ENCODE data around the gene GRM2.

The GRM2 gene

GRCh38 chr3:51680196-51680595 lies 26.7 kb upstream of the GRM2 start:
- no peak for DNase-seq (ENCODE audit: low read depth)

- DNase-seq (ENCODE audit: low read depth), result no peak
Observed at GRCh38 chr3:51680663-51681230, 26.1 kb upstream of the GRM2 start.

GRCh38 chr3:51681453-51681852 lies 25.4 kb upstream of the GRM2 start:
- DNase-seq (ENCODE audit: low read depth), result no peak

- DNase-seq (ENCODE audit: low read depth), result peak; percentile 56
Observed at GRCh38 chr3:51682079-51682478, 24.8 kb upstream of the GRM2 start.

GRCh38 chr3:51682526-51682925 lies 24.3 kb upstream of the GRM2 start:
- no peak for DNase-seq (ENCODE audit: low read depth)

DNA sequence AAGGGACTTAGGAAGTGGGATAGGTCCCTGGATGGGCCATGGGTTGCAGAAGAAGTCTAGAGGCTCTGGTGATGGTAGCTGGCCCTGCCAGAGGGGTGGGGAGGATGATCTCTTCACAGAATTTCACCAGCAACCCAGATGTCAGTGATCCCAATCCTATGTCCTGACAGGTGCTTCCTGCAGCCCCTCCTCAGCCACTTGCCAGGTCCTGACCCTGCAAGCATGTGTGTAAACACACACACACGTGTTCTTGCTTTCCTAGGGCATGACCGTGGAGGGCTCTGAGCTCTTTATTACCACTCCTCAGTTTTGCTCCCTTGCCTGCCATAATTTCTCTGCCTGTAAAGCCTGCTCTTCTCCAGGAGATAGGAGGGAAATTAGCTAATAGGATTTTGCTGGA lies 23.3 kb upstream of the GRM2 start:
- DNase-seq (ENCODE audit: low read depth), result no peak

- no peak for DNase-seq (ENCODE audit: low read depth)
Observed at GRCh38 chr3:51684971-51685751, 21.7 kb upstream of the GRM2 start.

GRCh38 chr3:51686056-51686455 lies 20.8 kb upstream of the GRM2 start:
- DNase-seq (ENCODE audit: low read depth), result no peak

- DNase-seq (ENCODE audit: low read depth), result peak; percentile 71
Observed at GRCh38 chr3:51686512-51687215, 20.2 kb upstream of the GRM2 start.

- no peak for DNase-seq (ENCODE audit: low read depth)
Observed at GRCh38 chr3:51687431-51688205, 19.2 kb upstream of the GRM2 start.

DNA sequence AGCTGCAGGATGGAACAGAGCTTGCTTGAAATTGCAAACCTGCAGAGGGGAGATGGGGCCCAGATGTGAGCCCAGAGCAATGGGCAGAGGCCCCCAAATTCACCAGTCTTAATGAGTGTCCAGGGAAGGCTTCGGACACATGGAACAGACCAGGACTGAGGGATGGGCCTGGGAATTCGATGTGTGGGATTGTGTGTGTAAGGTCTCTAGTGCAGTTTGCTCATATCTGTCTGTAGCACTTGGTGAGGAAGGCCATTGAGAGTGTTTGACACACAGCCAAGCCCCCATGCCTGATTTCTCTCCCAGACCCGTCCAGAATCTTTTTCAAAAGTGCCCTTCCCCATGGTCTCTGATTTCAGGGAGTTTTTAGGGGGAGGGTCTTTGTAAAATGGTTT lies 18.7 kb upstream of the GRM2 start:
- no peak for DNase-seq (ENCODE audit: low read depth)

GRCh38 chr3:51691021-51691420 lies 15.8 kb upstream of the GRM2 start:
- DNase-seq (ENCODE audit: low read depth), result no peak

- DNase-seq (ENCODE audit: low read depth), result no peak
Observed at GRCh38 chr3:51691949-51692348, 14.9 kb upstream of the GRM2 start.

GRCh38 chr3:51692980-51693395 lies 13.9 kb upstream of the GRM2 start:
- no peak for DNase-seq (ENCODE audit: low read depth)

DNA sequence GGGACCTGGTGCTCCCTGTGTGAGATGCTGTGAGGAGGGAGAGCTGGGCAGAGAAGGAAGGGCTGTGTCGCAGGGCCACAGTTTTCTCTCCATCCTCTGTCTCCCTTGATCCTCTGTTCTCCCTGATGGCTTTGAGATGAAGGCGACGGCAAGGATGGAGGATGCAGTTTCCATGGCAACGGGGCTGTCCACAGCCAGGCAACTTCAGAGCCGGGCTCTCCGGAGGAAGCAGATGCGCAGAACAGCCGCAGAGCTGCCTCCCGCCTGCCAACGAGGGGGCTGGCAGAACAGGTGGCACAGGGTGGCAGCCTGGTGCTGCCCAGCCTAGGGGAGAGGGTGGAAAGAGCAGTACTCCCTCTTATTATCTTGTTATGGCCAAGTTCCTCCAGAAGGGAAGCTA lies 9.9 kb upstream of the GRM2 start:
- no peak for DNase-seq (ENCODE audit: low read depth)

DNA sequence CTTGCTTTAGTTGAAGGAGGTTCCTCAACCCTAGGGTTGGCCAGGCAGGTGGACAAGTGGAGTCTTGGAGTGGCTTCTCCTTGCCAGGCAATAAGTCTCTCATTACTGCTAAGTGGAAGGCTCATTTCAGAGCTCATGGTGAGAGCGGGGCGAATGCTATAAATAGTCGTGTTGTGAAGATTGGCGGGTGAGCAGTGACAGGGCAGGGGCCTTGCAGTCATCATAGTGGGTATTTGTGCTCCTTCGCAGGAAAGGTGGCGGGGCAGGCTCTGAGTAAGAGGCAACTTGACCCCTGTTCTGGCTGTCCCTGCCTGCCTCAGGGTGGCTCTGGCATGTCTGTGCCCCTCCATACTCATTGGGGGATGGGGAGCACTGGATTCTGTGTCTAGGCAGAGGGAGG lies 8.7 kb upstream of the GRM2 start:
- no peak for DNase-seq (ENCODE audit: low read depth)

DNA sequence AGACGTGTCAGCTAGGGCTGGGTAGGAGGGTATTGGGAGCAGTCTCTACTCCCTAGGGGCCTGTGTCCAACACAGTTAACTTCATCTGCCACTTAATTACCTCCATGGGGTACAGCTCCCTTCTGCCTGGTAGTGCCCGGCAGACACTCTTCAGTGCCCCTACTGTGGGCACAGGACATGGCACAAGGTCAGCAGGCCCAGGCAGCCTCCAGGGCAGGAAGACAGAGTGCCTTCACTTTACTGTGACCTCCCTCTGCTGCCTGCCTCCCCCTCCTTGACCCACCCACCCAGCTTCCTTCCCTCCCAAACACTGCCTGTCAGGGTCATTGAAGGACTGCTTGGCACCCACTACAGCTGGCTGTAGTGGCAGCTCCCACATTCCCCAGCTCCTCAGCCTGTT lies 6.5 kb upstream of the GRM2 start:
- DNase-seq (ENCODE audit: low read depth), result no peak

- DNase-seq (ENCODE audit: low read depth), result no peak
Observed at GRCh38 chr3:51702156-51702555, 4.7 kb upstream of the GRM2 start.

DNA sequence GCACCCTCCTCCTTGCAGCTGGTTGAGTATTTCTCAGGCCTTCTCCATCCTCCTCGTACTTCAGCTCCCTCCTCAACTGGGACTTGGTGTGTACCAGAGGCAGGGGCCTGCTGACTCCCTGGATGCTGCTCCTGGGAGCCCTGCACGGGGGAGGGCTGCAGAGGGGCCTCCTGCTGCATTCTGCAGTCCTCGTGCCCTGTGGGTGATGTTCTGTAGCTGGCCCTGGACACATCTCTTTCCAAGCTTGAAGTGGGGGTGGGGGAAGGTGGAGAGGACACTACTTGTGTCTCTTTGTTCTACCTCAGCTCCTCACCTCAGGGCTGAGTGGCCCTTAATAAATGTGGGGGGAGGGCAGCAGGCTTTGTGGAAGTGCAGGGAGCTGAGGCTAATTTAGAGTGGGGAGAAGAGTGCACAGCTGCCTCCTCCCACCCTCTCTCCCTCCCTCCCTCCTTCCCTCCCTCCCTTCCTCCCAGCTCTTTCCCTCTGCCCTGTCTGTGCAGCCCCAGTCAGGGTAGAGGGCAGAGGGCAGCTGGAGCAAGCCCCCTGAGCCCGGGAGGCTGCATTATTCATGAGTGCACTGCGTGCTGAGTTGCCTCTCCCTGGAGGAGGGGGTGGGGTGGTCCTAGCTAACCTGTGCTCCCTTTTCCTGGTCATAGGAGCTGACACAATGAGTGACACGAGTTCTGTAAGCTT lies 3.7 kb upstream of the GRM2 start:
- DNase-seq (ENCODE audit: low read depth), result no peak

DNA sequence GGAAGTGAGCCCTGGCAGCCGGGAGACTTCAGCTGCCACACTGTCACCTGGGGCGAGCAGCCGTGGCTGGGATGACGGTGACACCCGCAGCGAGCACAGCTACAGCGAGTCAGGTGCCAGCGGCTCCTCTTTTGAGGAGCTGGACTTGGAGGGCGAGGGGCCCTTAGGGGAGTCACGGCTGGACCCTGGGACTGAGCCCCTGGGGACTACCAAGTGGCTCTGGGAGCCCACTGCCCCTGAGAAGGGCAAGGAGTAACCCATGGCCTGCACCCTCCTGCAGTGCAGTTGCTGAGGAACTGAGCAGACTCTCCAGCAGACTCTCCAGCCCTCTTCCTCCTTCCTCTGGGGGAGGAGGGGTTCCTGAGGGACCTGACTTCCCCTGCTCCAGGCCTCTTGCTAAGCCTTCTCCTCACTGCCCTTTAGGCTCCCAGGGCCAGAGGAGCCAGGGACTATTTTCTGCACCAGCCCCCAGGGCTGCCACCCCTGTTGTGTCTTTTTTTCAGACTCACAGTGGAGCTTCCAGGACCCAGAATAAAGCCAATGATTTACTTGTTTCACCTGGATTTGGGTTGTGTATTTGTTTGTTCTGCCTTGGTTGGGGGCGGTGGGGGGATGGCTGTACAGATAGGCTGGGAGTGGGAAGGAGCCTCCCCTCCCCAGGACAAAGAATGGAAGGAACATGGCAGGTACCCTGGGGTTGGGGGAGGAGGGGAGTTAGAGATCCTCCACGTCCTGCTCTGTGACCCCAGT lies 2.9 kb upstream of the GRM2 start:
- no peak for DNase-seq (ENCODE audit: low read depth)

- DNase-seq (ENCODE audit: low read depth), result no peak
Observed at GRCh38 chr3:51704511-51704950, 2.3 kb upstream of the GRM2 start.

All from activated T-helper 9 cell treated with anti-CD3 and anti-CD28 coated beads, Interleukin-2, amount 50 U/mL, for 16 hours (primary cell).